ENCODE results near the gene BCS1L.

DNA sequence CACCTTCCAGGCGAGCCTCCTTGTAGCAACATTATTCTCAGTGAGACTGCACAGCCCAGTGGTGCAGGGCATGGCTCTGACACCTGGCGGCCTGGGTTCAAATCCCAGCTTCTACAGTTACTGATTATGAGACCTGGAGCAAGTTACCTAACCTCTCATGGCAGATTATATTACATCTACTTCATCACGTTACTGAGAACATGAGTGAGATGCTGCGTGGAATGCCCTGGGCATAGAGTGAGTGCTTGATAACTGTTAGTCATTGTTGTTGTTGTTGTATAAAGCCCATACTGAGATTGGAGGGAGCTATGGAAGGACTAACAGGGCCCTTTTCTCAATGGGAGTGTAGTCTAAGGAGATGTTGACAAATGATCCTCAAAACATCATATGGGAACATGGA, 33.1 kb upstream of the BCS1L start:
- TF ChIP-seq, protein P1, sequence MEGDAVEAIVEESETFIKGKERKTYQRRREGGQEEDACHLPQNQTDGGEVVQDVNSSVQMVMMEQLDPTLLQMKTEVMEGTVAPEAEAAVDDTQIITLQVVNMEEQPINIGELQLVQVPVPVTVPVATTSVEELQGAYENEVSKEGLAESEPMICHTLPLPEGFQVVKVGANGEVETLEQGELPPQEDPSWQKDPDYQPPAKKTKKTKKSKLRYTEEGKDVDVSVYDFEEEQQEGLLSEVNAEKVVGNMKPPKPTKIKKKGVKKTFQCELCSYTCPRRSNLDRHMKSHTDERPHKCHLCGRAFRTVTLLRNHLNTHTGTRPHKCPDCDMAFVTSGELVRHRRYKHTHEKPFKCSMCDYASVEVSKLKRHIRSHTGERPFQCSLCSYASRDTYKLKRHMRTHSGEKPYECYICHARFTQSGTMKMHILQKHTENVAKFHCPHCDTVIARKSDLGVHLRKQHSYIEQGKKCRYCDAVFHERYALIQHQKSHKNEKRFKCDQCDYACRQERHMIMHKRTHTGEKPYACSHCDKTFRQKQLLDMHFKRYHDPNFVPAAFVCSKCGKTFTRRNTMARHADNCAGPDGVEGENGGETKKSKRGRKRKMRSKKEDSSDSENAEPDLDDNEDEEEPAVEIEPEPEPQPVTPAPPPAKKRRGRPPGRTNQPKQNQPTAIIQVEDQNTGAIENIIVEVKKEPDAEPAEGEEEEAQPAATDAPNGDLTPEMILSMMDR (IDR thresholded peaks at IDR 0.05 in 8 of 11, conservative IDR thresholded peaks at IDR 0.05 in 3 of 11): no peak
- TF ChIP-seq POLR2A (IDR thresholded peaks at IDR 0.05): no peak
- no peak for TF ChIP-seq POLR2AphosphoS5 (IDR thresholded peaks at IDR 0.05)

All from spleen (tissue), 7 donors.